Sigmoid colon (tissue), 7 donors: Measurements from ENCODE around the gene CCDC159. TPM values are rescaled to one million over a fixed set of nuclear protein-coding genes. Genes with fewer than 3 reads are reported as not detected.
"Not testable (repeated sequence)": the region's sequence is repeated elsewhere in the genome, so short reads cannot be mapped to it uniquely, and the experiment has no call there.

Experiments
- DNase-seq: peaks from one replicate; pipeline ENCODE4 v3.0.0-alpha.2; 2019
- H3K27ac ChIP-seq, 4 donors: fragments of 200-600 bp; sonication (generic); one replicate each; pipeline ENCODE4 v1.5.1; 2016 to 2019; ENCODE audit warnings: mild to moderate bottlenecking in 1 of 4
- H3K27me3 ChIP-seq, 3 donors: fragments of 200-600 bp; sonication (generic); one replicate each; pipeline ENCODE4 v1.5.1; 2019; ENCODE audit warnings: mild to moderate bottlenecking in 1 of 3
- H3K36me3 ChIP-seq, 4 donors: fragments of 200-600 bp; sonication (generic); one replicate each; pipeline ENCODE4 v1.5.1; 2016 to 2019
- H3K4me1 ChIP-seq, 4 donors: fragments of 200-600 bp; sonication (generic); one replicate each; pipeline ENCODE4 v1.5.1; 2017 to 2019
- H3K4me3 ChIP-seq, 4 donors: fragments of 200-600 bp; sonication (generic); one replicate each; pipeline ENCODE4 v1.5.1; 2017 to 2019; ENCODE audit warnings: mild to moderate bottlenecking in 2 of 4, moderate library complexity in 1 of 4
- H3K9me3 ChIP-seq, 4 donors: fragments of 200-600 bp in 3 of 4; sonication (generic) in 3 of 4; one replicate each; pipeline versions ENCODE4 v1.5.1 to v1.6.1; 2013 to 2019
- CTCF ChIP-seq, 4 experiments: fragments of 450-650 bp in 3 of 4; fragments of 200-600 bp in 1 of 4; IDR thresholded peaks; one replicate each; pipeline ENCODE4 v1.5.1; 2016 to 2019; ENCODE audit warnings: antibody characterized with exemption in 4 of 4, mild to moderate bottlenecking in 3 of 4, moderate library complexity in 2 of 4
- EP300 ChIP-seq, 4 donors: sonication (generic); formaldehyde crosslinking; IDR thresholded peaks; one replicate each; pipeline ENCODE4 v1.6.1; 2017; ENCODE audit warnings: antibody characterized with exemption in 4 of 4
- POLR2A ChIP-seq, 2 donors: fragments of 450-650 bp; IDR thresholded peaks; one replicate each; pipeline ENCODE4 v1.6.1; 2016; ENCODE audit warnings: antibody characterized with exemption in 2 of 2, mild to moderate bottlenecking in 2 of 2, moderate library complexity in 2 of 2
- POLR2AphosphoS5 ChIP-seq, 4 donors: sonication (generic); formaldehyde crosslinking; IDR thresholded peaks; one replicate each; pipeline ENCODE4 v1.6.1; 2017; ENCODE audit warnings: antibody characterized with exemption in 4 of 4
- WGBS, 2 donors: extraction: QIAGEN DNeasy Blood & Tissue Kit; methylation state at CpG; one replicate each; pipeline ENCODE4 v1.1.7; 2013; 5-methylcytosine and 5-hydroxymethylcytosine counted together
- intact Hi-C: fragments of 100-400 bp; cut with DNase I; formaldehyde crosslinking; loops from one replicate; pipeline ENCODE4 v1.15.1; 2023
- polyA plus RNA-seq, 3 donors: library from polyadenylated mRNA; stranded (reverse); fragments of 200-250 nt; gene quantifications; one replicate each; pipeline ENCODE4 v1.2.3, GENCODE V29; 2013
- total RNA-seq, 4 donors: library from RNA; depleted of rRNA; stranded (reverse); fragments of >200 nt; gene quantifications; one replicate each; pipeline ENCODE4 v1.1.0, GENCODE V29; 2016
- donor health status: healthy with polysubstance abuse.
- donor health status: Bipolar disorder and iron deficiency.
- donor health status: healthy.

The CCDC159 gene
- total and polyA plus RNA-seq, 7 donors, result 11.6 to 42.4 (median 19.6) TPM

DNA sequence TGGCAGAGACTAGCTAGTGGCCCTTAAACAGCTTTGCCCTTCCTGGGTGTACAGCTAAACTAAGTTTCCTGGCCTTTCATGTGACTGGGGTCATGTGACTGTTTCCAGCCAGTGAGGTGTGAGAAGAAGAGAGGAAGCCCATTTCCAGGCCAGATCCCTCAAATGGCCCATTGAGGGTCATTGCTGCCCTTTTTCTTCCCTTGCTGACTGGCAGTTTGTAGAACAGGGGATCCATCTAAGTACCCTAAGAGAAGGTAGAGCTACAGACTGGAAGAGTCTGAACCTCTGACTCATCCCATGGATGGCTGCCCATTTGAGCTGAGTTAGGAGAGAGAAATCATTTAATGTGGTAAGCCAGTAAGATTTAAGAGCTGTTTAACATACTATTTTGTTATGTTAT is 30.9 kb downstream of the CCDC159 start:
- intact Hi-C loops, result loop anchor here (10.0 kb wide), 2 partner anchors 218 to 242 kb away; partner anchors contain the start of gene ZNF627
- TF ChIP-seq POLR2A (IDR thresholded peaks at IDR 0.05) (no peak), POLR2AphosphoS5 (IDR thresholded peaks at IDR 0.05) (no peak), CTCF (IDR thresholded peaks at IDR 0.05) (no peak), EP300 (IDR thresholded peaks at IDR 0.05) (no peak)

DNA sequence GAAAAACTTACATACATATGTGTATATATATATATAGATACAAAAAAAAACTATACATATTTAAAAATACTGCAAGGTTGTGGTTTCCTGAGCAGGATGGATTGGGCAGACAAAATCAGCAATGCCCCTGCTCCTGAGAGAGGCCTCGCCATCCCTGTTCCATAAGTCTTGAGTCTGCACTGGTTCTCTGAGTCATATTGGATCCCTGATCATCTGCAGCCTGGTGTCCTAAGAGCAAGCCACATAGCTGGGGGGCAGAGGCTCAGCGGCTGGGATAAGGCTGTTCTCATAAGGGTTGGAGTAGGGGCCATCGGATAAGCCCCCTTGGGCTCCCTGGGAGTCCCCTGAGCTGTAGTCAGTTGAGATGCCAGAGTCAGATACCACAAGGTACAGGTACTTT is 31.4 kb downstream of the CCDC159 start:
- Histone ChIP-seq H3K9me3 (no peaks in the 10 kb centered on the region), H3K4me3 (no peak overlapping the region), H3K4me1 (peaks cover 2 to 72% (median 66%) of the 10 kb centered on the region in 4 donors), H3K27ac (peak overlapping the region; percentile 51 to 91 (median 68)), H3K36me3 (no peaks in the 10 kb centered on the region), H3K27me3 (peaks cover 7 to 15% (median 14%) of the 10 kb centered on the region in 3 donors)
- 94 to 95% methylated on average over 3 of the region's 3 CpGs for WGBS, 2 donors
- intact Hi-C loops, result loop anchor here (10.0 kb wide), 2 partner anchors 217 to 243 kb away; partner anchors contain the start of gene ZNF627
- no peak for TF ChIP-seq POLR2AphosphoS5 (IDR thresholded peaks at IDR 0.05)
- TF ChIP-seq EP300 (IDR thresholded peaks at IDR 0.05), result no peak
- TF ChIP-seq POLR2A (IDR thresholded peaks at IDR 0.05), result no peak
- TF ChIP-seq CTCF (IDR thresholded peaks at IDR 0.05), result no peak
- no peak for DNase-seq

More for the DNA sequence above, 30.9 kb downstream of the CCDC159 start:
- Histone ChIP-seq H3K4me1 (peaks cover 2 to 68% (median 61%) of the 10 kb centered on the region in 4 donors), H3K27ac (peak overlapping the region; percentile 51 to 91 (median 68)), H3K36me3 (no peaks in the 10 kb centered on the region), H3K9me3 (no peaks in the 10 kb centered on the region), H3K4me3 (no peak overlapping the region), H3K27me3 (peaks cover 5 to 9% (median 9%) of the 10 kb centered on the region in 3 donors)
- DNase-seq, result peak; percentile 85

GRCh38 chr19:11378319-11379189 is 32.2 kb downstream of the CCDC159 start:
- intact Hi-C loops, result loop anchor here (10.0 kb wide), 2 partner anchors 216 to 244 kb away; partner anchors contain the start of gene ZNF627
- peaks cover 14 to 23% (median 22%) of the 10 kb centered on the region in 3 donors for H3K27me3 ChIP-seq
- H3K9me3 ChIP-seq, result no peaks in the 10 kb centered on the region
- DNase-seq, result no peak
- WGBS, 2 donors, result 52 to 64% methylated on average over 8 of the region's 8 CpGs
- TF ChIP-seq EP300 (IDR thresholded peaks at IDR 0.05), result no peak
- peak in 3 of 4 experiments; percentile 13 to 49 (median 35) for TF ChIP-seq CTCF (IDR thresholded peaks at IDR 0.05)
- peaks cover 2 to 80% (median 74%) of the 10 kb centered on the region in 4 donors for H3K4me1 ChIP-seq
- H3K4me3 ChIP-seq, result no peak overlapping the region
- peak overlapping the region; percentile 51 to 91 (median 68) for H3K27ac ChIP-seq
- H3K36me3 ChIP-seq, result no peaks in the 10 kb centered on the region

DNA sequence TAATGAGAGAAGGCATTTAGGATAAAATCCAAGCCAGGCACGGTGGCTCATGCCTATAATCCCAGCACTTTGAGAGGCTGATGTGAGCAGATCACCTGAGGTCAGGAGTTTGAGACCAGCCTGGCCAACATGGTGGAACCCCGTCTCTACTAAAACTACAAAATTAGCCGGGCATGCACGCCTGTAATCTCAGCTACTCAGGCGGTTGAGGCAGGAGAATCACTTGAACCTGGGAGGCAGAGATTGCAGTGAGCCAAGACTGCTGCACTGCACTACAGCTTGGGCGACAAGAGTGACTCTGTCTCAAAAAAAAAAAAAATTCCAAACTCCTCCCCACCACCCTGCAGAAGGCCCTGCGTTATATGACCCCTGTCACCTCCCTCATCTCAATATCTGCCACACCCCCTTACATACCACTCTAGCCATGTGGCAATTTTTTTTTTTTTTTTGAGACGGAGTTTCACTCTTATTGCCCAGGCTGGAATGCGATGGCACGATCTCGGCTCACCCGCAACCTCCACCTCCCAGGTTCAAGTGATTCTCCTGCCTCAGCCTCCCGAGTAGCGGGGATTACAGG is 33.0 kb downstream of the CCDC159 start:
- peaks cover 16 to 31% (median 30%) of the 10 kb centered on the region in 3 donors for H3K27me3 ChIP-seq
- H3K4me3 ChIP-seq, H3K36me3 ChIP-seq, H3K9me3 ChIP-seq, H3K27ac ChIP-seq, DNase-seq: not testable (repeated sequence)
- peaks cover 0 to 80% (median 75%) of the 10 kb centered on the region in 4 donors for H3K4me1 ChIP-seq
- 77 to 89% methylated on average over 14 of the region's 14 CpGs for WGBS, 2 donors
- intact Hi-C loops, result loop anchor here (10.0 kb wide), 2 partner anchors 215 to 245 kb away; partner anchors contain the start of gene ZNF627

- Histone ChIP-seq H3K27ac (peak overlapping the region in 2 of 4 donors; percentile 77 to 84), H3K9me3 (no peaks in the 10 kb centered on the region), H3K36me3 (no peaks in the 10 kb centered on the region), H3K4me1 (peaks cover 0 to 80% (median 75%) of the 10 kb centered on the region in 4 donors), H3K27me3 (peaks cover 16 to 31% (median 30%) of the 10 kb centered on the region in 3 donors), H3K4me3 (peak overlapping the region in 2 of 4 donors; percentile 63 to 68)
- DNase-seq, result no peak
- WGBS, 2 donors, result 90 to 97% methylated on average over 7 of the region's 7 CpGs
- TF ChIP-seq POLR2AphosphoS5 (IDR thresholded peaks at IDR 0.05) (no peak), POLR2A (IDR thresholded peaks at IDR 0.05) (no peak), CTCF (IDR thresholded peaks at IDR 0.05) (no peak), EP300 (IDR thresholded peaks at IDR 0.05) (no peak)
- intact Hi-C loops, result loop anchor here (5.0 to 10.0 kb wide), 3 partner anchors 88 to 245 kb away; partner anchors contain the start of gene ZNF627
Observed at GRCh38 chr19:11379857-11380350, 33.6 kb downstream of the CCDC159 start.
